Measurements from ENCODE around the gene S100A11.
A peak's percentile ranks its signal among the peaks of the same experiment; 100 is the strongest.

Gene S100A11

DNA sequence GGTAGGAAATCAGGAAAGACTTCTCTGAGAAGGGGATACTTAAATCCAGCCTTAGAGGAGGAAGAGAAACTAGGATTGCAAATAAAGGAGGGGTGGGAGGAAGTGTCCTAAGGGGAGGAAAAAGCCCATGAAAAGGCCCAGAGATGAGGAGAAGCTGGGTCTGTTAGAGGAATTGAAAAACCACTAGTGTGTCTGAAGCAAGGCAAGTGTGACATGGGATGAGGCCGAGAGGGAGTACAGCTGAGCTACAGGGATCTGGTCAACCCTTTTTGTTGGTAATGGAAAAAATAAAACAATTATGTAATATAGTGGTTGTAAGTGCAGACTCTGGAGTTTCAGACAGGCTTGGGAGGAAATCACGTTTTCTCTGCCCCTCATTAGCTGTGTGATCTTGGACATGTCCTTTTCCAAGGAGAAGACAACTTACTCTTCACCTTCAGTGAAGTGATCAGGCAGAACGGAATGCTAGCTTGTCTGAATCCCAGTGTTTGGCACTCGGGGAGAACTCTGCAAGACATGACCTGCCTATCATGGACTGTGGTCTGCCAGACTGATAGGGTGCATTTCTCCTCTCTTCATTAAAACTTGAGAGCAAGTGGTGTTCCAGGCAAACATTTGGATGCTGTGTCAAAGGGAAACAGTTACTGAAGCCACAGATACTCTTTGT, 35.7 kb downstream of the S100A11 start:
- no peak for DNase-seq

DNA sequence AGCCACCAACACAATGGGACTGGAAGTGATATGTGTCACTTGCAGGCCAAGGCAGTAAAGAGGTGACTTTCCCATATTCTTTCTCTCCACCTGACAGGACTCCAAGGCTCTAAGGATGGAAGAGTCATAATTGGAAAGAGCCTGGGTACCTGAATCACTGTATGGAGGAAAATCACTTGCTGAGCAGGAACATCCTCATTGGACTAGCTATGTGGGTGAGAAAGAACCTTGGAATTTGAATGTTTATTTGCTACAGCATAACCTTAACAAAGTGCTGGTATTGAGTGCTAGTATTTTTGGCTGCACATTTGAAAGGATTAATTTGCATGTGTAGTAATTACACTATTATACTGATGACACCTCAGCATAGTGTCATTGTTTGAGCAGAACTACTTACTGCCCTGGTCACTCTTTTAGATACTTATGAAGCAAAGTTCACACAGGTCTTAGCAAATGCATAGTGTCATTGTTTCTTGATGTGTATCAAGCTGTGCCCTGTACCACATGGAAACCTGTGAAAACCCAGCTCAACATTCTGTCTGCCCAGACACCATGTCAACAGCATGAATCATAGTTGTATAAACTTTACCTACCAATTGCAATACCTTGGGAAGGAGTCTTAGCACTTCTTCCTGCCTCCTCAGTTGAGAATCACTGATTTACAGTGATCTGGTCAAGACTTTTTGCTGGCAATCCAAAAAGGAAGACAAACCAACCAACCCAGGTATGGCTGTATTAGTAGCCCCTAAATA, 38.0 kb downstream of the S100A11 start:
- DNase-seq, result peak; percentile 54

DNA sequence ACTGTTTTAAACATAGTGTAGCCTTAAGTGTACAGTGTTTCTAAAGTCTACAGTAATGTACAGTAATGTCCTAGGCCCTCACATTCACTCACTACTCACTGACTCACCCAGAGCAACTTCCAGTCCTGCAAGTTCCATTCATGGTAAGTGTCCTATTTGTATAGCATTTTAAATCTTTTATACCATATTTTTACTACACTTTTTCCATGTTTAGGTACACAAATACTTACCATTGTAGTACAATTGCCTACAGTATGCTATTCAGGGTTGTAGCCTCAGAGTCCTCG, 39.6 kb downstream of the S100A11 start:
- DNase-seq, result no peak

DNA sequence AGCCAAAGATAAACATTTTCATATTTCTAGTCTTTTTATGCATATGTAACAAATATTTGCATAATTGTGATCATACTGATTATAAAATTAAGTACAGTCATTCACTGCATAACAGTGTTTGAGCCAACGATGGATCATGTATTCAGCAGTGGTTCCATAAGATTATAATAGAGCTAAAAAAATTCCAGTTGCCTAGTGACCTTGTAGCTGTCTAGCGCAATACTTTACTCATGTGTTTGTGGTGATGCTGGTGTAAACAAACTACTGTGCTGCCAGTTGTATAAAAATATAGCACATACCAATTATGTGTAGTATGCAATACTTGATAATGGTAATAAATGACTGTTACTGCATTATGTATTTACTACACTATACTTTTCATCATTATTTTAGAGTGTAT, 41.0 kb downstream of the S100A11 start:
- peak; percentile 19 for DNase-seq

DNA sequence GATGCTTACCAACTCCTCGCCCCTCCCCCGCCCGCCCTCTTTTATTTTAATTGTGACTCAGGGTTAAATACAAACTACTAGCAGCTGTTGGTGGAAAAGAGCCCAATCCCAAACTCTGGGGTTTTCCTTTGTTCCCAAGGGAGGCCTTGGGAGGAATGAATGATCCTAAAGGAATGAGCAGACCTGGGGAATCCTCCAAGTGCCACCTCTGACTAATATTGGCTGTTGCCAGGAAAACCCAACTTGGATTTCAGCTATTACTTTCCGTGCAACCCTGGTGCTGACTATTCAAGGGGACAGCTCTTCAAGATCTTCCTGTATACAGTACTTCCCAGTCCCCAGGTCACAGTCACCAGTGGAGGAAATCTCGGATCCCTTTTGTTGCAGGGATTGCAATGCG, 41.8 kb downstream of the S100A11 start:
- DNase-seq, result peak; percentile 41

DNA sequence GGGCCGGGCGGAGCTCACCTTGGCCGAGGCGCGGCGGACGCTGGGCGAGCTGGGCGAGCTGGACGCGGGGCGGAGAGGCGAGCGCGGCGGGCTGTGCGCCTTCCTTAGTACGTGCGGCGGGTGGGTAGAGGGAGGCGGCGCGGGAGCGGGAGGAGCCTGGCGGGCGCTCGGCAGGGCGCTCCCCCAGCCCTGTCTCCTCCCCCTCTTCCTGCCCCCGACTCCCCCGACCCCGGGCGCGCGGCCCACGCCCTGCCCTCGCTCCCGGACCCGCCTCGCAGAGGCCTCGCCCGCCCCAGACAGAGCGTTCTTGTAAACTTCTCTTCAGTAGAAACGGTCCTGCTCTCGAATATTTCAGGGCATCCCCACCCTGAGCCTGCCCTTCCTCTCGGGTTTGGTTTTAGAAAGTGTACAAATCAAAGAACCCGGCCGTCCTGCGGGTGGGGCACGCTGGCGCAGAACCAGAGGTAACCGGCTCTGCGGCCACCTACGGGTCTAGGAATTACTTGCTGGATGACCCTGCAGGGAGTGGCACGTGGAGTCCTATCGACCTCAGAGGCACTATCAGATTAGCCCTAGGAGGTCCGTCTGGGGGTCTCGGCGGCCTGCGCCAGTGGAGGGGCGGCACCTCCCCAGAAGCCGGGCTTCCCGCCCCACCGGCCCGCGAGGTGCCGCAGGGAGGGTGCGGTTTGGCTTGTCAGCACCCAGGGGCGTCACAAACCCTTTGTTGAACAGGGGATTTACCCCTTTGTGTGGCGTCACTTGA, 42.9 kb downstream of the S100A11 start, which contains the start of gene S100A10:
S100A10 (minus strand) TSS at position 126 of the 763 bp plus-strand sequence. CDS start 7,629 bp downstream, outside the sequence.
- peak; percentile 78 for DNase-seq

DNA sequence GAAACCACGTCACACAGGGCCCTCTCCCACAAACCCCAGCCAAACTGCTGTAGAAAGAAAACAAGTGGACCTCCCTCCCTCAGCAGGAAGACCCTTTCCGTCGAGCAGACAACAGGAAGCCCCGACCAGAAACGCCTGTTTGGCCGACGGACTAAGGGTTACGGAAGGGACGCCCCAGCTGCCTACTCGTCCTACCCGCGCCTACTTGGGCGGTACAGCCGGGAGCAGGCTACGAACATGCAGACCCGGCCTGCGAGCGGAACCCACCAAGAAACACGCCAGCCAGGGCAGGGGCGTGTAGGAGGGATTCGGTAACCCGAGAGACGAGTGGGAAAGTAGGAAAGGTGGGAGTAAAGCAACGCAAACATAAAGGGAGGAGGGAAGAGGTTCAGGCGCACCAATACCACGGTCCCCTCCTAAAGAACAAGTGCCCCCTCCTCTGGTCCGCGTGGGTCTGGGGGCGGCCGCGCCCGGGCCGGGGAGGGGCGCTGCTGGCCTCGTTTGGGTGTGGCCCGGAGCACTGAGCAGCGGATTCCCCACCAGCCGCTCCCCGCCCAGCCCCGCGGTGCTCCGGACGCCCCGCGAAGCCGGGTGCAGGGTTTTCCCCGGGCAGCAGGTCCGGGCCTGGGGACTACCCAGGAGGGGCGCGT, 43.6 kb downstream of the S100A11 start:
- DNase-seq, result peak; percentile 64

DNA sequence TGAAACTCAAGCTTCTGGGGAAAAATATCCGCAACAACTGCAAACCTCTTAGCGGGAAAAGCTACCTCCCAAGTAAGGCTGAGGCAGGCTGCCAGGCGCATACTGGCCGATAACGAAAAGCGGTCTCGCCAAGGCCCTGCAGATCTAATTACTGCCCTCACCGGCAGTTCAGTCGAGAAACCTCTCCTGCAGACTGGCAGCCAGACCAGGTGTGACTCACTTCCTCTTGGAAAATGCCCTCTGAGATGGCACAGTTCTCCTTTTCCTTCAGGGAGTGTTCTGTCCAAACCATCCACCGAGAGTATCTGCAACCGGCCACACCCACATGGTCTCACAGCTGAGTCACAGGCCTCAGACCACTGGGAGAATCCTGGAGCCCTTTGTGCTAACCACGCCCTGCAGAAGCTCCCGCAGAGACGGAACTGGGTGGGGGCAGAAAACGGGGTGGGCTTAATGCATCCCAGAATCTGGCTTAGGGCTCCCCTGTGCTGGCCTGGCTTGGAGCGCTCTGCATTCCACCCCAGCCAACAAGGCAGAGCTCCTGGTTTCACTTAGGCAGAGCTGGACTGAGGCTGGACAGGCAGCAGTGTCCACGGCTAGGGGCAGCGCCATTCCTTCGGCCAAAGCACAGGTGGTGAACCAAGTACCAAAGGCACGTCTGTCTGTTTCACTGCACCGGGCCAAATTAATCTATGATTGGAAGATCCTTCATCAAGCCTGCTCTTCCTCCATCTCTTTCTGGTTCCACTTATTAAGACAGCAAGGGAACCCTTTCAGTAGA, 44.3 kb downstream of the S100A11 start:
- peak; percentile 88 for DNase-seq

DNA sequence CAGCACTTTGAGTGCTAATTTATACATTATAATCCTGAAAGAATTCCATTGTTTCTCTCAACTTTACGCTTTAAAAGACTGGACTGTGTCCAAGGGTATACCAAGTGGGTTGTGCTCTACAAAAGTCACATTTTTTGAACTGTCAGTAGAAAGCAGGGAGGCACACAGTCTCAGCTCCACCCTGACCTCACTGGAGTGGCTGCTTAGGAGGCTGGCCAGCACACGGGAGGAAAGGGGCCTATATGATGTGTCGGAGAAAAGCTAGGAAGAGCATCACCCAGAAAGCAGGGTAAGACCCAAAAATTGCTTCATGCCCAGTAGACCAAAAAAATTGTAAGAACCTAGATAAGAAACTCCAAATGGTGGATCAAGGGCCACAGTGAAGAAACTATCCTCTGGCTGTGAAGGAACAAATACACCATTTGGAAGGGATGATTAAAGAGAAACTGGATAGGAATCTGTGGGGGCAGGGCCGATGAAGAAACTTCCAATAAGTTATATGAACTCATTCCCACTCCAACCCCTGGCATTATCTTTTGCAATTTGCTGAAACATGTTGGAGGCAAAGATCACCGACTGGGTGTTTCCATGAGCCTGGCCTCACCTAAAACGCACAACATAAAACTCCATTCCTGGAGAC, 45.0 kb downstream of the S100A11 start:
- DNase-seq, result no peak

DNA sequence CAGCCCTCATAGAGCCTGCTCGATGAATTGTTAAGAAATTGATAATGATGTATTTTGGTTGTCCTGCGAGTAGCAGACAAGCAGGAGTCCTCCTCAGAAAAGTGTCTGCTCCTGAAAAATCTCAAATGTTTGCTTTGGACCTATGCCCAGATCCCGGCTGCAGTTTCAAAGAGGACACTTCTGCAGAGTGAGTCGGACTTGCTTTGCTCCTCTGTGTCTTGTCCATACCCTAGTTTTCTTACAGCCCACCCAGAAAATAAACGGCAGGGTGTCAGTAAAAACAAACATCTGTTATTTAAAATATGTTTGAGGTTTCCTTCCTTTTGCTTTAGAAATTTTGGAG, 46.0 kb downstream of the S100A11 start:
- DNase-seq, result peak; percentile 83

DNA sequence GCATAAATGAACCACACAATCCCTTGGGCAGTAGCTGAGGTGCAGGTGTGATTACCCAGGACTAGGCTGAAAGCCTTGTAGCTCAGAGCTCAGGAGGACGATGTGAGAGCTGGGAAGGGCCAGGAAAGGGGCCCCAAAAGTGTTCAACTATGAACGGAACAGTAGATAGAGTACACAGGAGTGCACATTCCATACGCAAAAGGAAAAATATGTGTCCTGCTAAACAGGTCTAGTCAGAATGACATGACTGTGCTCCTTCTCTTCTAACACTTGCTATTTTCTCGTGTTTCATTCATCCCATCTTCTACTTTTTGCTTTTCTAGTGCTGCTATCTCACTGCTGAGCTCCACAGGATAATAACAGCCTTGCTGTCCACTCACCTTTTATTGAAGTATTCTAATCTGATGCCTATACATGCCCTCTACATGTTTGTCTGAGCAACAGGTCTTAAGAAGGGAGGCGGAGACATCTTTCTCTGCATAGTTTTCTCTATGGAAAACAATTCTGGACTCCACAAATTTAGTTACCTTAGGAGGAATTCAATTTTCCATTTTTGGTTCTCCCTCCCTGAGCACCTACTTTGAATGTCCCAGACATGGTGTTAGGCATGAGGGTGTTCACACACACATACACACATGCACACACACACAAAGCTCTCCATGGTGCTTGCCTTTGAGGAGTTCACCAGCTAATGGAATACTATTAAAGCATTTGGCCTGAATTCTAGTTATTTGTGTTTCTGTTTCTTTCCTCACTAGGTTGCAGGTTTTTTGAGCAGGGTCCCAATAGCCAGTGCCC, 46.5 kb downstream of the S100A11 start:
- peak; percentile 24 for DNase-seq

DNA sequence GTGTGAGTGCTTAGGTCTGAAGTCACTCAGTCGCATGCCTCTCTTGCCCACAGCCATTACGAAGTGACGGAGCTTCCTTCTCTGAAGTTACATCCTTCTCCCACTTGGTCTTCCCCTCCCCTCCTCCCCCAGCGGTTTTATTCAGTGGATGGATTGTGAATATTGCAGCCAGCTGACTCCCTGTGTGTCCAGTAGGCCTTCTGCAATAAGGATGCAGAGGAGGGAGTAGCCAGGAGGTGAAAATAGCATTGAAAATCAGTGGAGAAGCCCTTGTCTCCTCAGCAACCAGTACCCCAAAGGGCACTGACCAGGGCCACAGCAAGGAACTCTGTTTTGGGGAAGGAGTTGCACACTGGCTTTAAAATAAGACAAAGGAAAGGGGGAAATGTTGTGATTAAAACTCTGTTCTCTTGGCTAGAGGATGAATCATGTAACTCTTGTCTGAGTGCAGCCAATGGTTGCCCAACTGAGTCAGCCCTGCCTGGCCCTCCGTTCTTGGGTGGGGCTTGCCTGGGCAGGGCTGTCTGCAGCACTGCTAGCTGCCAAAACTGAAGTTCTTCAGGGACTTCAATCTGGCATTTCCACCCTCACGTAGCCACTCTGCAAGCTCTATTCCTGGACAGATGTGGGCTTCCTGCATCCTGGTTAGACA, 47.5 kb downstream of the S100A11 start:
- DNase-seq, result peak; percentile 5

DNA sequence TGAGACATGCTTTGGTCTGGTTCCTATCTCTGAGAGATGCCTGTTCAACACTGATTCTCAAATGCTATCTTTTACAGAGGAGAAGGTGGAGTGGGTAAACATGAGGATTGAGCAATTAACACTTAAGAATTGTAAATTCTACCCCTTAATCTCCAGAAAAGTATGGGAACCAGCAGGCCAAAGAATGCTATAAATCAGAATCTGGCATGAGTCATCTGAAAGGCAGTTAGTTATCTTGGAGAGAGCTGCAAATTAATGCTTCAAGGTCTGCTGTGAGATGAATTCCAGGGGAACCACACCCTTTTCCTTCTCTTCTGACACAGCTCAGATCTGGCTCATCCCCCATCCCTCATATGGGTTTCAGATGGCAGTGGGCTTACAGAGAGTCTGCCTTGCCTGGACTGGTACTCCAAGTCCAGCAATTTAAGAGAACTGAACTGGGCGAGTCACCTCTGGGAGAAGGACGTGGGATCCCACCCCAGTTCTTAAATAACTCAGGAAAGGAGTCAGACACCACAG, 48.3 kb downstream of the S100A11 start:
- no peak for DNase-seq

DNA sequence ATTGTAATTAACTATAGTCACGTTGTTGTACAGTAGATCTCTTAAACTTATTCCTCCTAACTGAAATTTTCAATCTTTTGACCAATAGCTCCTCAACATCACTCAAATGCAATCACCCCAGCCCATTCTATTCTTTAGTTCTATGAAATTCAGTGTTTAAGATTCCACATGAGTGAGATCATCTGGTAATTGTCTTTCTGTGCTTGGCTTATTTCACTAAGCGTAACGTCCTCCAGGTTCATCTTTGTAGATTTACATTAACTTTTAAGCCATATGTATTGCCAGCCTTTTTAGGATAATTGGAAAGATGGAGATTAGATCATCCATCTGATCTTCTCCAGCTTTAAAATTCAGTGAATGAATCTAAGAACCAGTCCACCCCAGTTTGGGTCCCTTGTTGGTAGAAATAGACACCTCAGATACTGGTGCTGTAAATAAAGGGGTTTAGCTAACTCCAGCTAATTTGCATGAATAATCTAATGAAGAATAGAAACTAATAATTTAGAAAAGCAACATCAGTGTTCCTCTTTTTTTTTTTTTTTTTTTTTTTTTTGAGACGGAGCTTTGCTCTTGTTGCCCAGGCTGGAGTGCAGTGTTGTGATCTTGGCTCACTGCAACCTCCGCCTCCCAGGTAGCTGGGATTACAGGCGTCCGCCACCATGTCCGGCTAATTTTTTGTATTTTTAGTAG, 50.2 kb downstream of the S100A11 start:
- no peak for DNase-seq

DNA sequence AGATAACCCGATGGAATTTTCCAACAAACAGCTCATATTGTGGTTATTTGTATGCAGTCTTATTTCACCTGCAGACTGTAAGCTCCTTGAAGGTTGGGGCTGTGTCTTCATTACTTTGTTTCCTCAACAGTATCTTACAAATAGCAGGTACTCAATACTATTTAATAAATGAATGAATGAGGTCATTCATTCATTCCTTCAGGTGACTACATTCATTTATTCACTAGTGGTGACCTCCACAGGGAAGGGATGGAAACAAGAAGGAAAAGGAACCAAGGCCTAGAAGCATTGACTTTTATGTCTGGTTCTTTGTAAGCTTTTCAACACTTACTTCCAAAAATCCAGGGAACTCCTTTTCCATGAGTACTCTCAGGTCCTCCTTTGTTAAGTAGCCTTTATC, 51.0 kb downstream of the S100A11 start:
- no peak for DNase-seq

DNA sequence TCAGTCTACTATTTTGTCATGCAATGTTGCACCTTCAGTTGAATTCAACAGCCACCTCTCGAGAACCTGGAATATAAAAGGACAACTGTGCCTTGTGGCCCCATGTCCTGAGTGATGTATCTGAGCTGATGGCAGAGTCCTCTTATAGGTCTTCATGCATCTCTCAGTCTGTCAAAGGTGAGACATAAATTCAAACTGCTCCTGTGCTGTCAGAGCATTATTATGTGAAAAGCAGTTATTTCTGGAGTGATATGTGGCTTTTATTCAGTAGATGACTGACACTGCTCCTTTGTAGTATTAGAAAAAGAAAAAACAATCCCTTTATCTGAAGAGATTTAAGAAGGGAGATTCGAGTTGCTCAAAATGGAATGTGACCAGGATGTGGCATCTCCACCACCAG, 51.5 kb downstream of the S100A11 start:
- DNase-seq, result no peak

DNA sequence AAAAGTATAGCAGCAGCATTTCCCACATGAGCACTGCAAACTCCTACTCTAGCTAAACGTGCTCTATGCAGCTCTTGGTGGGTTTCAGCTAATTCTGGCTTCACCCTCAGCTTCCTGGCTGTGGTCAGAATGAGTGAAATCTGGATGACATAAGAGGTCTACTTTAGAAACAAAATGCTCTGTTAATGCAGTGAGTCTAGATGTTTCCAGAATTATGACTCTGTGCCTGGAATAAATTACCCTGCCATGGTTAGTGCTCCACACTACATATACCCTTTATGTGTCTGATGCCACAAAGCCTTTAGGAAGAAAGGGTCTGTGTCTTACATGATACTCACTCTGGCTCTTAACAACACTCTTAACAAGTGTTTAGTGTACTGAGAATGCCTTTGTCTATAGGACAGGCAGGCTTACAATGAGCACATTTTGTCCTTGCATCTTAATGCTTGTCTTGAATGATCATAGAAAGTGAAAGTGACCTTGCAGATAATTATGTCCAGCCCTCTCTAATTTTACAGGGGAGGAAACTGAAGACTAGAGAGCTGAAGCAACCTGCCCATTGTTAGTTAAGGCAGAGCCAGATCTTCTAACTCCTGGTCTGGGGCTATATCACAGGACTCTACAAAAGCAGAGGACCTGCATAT, 52.4 kb downstream of the S100A11 start:
- DNase-seq, result no peak

Measured in DMS53 (cell line).